Measurements from ENCODE around the gene RNF11.

GRCh38 chr1:51189421-51190073 lies 46.5 kb upstream of the RNF11 start:
- peak; percentile 76 to 84 (median 78) for TF ChIP-seq CTCF (IDR thresholded peaks at IDR 0.05)
- no peak for TF ChIP-seq POLR2A (IDR thresholded peaks at IDR 0.05)

Data from uterus (tissue), 2 donors.